ENCODE measurements around the gene NEMP1.
"Not testable (repeated sequence)": the region's sequence is repeated elsewhere in the genome, so short reads cannot be mapped to it uniquely, and the experiment has no call there.

Gene NEMP1

GRCh38 chr12:57027011-57027804 is 51.4 kb downstream of the NEMP1 start:
- Histone ChIP-seq H3K79me2 (no peaks in the 10 kb centered on the region), H3K27me3 (ENCODE audit: control insufficient read depth, insufficient read depth, low read length) (no peaks in the 10 kb centered on the region), H3K9ac (no peak overlapping the region), H3K4me3 (ENCODE audit: low read depth, low read length) (no peak overlapping the region), H3K4me2 (ENCODE audit: low read length) (no peak overlapping the region), H3K4me1 (no peaks in the 10 kb centered on the region), H3K27ac (no peak overlapping the region), H3K36me3 (ENCODE audit: control insufficient read depth, insufficient read depth, low read length) (no peaks in the 10 kb centered on the region), H3K9me3 (ENCODE audit: control insufficient read depth, low read length) (no peaks in the 10 kb centered on the region), H2AFZ (no peak overlapping the region)
- no peak for TF ChIP-seq CTCF (IDR thresholded peaks at IDR 0.05)

- H3K9me3 ChIP-seq (ENCODE audit: control insufficient read depth, low read length), result no peaks in the 10 kb centered on the region
- no peaks in the 10 kb centered on the region for H3K36me3 ChIP-seq (ENCODE audit: control insufficient read depth, insufficient read depth, low read length)
- H3K79me2 ChIP-seq, result no peaks in the 10 kb centered on the region
- no peak overlapping the region for H3K4me2 ChIP-seq (ENCODE audit: low read length)
- no peak overlapping the region for H3K4me3 ChIP-seq (ENCODE audit: low read depth, low read length)
- TF ChIP-seq CTCF (IDR thresholded peaks at IDR 0.05), result no peak
- no peaks in the 10 kb centered on the region for H3K4me1 ChIP-seq
- no peak overlapping the region for H3K27ac ChIP-seq
- H3K27me3 ChIP-seq (ENCODE audit: control insufficient read depth, insufficient read depth, low read length), result no peaks in the 10 kb centered on the region
- H3K9ac ChIP-seq, result no peak overlapping the region
- no peak overlapping the region for H2AFZ ChIP-seq
Observed at GRCh38 chr12:57025196-57025595, 53.4 kb downstream of the NEMP1 start.

- H3K4me3 ChIP-seq (ENCODE audit: low read depth, low read length); H3K4me2 ChIP-seq (ENCODE audit: low read length); H3K27ac ChIP-seq; H3K27me3 ChIP-seq (ENCODE audit: control insufficient read depth, insufficient read depth, low read length); H3K79me2 ChIP-seq; H3K4me1 ChIP-seq; H3K36me3 ChIP-seq (ENCODE audit: control insufficient read depth, insufficient read depth, low read length); H2AFZ ChIP-seq; H3K9ac ChIP-seq; H3K9me3 ChIP-seq (ENCODE audit: control insufficient read depth, low read length): not testable (repeated sequence)
Observed at GRCh38 chr12:57022324-57022723, 56.3 kb downstream of the NEMP1 start.

DNA sequence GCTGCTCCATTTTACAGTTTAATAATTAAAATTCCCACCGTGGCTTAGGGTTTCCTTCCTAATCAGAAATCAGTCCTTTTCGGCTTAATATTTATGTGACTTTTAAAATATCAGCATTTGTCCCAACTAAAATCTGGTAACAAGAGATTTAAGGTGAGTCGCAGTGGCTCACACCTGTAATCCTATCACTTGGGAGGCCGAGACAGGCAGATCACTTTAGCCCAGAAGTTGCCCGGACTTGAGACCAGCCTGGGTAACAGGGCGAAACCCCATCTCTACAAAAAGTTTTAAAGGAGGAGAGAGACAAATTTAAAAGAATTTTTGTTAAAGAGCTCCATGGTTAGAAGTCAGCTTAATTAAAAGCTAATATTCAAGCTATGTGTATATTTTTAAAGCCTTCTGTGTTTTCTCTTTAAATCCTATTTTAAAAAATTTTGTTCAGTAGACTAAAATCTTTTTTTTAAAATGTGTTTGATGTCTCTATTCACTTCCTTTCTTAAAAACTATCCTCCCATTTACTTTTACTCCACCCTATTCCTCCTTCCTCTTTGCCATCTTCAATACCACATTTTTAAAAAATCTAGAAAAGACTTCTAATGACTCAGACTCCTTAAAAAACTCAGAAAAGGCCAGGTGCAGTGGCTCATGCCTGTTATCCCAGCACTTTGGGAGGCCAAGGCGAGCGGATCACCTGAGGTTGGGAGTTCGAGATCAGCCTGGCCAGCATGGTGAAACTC is 58.4 kb downstream of the NEMP1 start:
- H3K4me2 ChIP-seq (ENCODE audit: low read length), result no peak overlapping the region
- H3K36me3 ChIP-seq (ENCODE audit: control insufficient read depth, insufficient read depth, low read length), result no peaks in the 10 kb centered on the region
- H3K27ac ChIP-seq, result no peak overlapping the region
- no peak overlapping the region for H3K4me3 ChIP-seq (ENCODE audit: low read depth, low read length)
- TF ChIP-seq CTCF (IDR thresholded peaks at IDR 0.05), result no peak
- H3K79me2 ChIP-seq, result no peaks in the 10 kb centered on the region
- no peaks in the 10 kb centered on the region for H3K9me3 ChIP-seq (ENCODE audit: control insufficient read depth, low read length)
- no peak overlapping the region for H3K9ac ChIP-seq
- H3K27me3 ChIP-seq (ENCODE audit: control insufficient read depth, insufficient read depth, low read length), result no peaks in the 10 kb centered on the region
- H3K4me1 ChIP-seq, result no peaks in the 10 kb centered on the region
- H2AFZ ChIP-seq, result no peak overlapping the region

DNA sequence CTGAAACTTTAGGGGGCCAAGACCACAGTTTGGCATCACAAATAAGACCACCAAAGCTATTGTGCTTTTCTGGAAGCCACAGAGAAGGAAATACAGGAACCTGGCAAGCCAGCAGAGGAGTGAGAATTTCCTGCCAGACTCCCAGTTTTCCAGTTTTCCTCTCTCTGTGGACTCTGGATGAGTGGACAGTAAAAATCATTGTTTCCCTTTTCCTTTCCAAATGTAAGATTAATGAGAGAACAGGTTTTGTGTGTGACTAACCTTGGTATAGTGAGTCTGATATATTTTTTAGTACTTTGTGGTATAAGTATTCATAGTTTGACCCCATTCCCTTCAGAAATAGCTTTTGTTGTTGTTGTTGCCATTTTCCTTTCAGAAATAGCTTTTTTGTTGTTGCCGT is 59.7 kb downstream of the NEMP1 start:
- Histone ChIP-seq H3K9ac (no peak overlapping the region), H2AFZ (no peak overlapping the region), H3K9me3 (ENCODE audit: control insufficient read depth, low read length) (no peaks in the 10 kb centered on the region), H3K4me3 (ENCODE audit: low read depth, low read length) (no peak overlapping the region), H3K27me3 (ENCODE audit: control insufficient read depth, insufficient read depth, low read length) (no peaks in the 10 kb centered on the region), H3K27ac (no peak overlapping the region), H3K36me3 (ENCODE audit: control insufficient read depth, insufficient read depth, low read length) (no peaks in the 10 kb centered on the region), H3K79me2 (no peaks in the 10 kb centered on the region), H3K4me2 (ENCODE audit: low read length) (no peak overlapping the region), H3K4me1 (no peaks in the 10 kb centered on the region)
- no peak for TF ChIP-seq CTCF (IDR thresholded peaks at IDR 0.05)

GRCh38 chr12:57018353-57018752 is 60.2 kb downstream of the NEMP1 start:
- not testable (repeated sequence) for H3K9me3 ChIP-seq (ENCODE audit: control insufficient read depth, low read length); H3K4me3 ChIP-seq (ENCODE audit: low read depth, low read length); H3K27ac ChIP-seq

More at GRCh38 chr12:57018353-57018752, 60.2 kb downstream of the NEMP1 start:
- not testable (repeated sequence) for H3K4me1 ChIP-seq; H3K9ac ChIP-seq; H3K36me3 ChIP-seq (ENCODE audit: control insufficient read depth, insufficient read depth, low read length); H3K27me3 ChIP-seq (ENCODE audit: control insufficient read depth, insufficient read depth, low read length); H3K4me2 ChIP-seq (ENCODE audit: low read length); H3K79me2 ChIP-seq; H2AFZ ChIP-seq

Measured in parathyroid adenoma (tissue), 2 donors.